MM.1S (cell line): ENCODE results near the gene KIAA1586.

Experiments
- DNase-seq: peaks from one replicate; pipeline ENCODE4 v3.0.0-alpha.2; 2015
- H2AFZ ChIP-seq: fragments of 300-600 bp; sonication (generic); 2 replicates; pipeline ENCODE4 v1.6.0; 2016; ENCODE audit warnings: antibody characterized with exemption, low read length
- H3F3A ChIP-seq: fragments of 300-600 bp; sonication (generic); 2 replicates; pipeline ENCODE4 v1.6.1; 2016; ENCODE audit warnings: mild to moderate bottlenecking, antibody characterized with exemption, low read length, moderate library complexity, mixed read lengths; ENCODE audit not compliant: insufficient read depth
- H3K27ac ChIP-seq: fragments of 300-600 bp; sonication (generic); 2 replicates; pipeline ENCODE4 v1.5.1; 2016; ENCODE audit warnings: mild to moderate bottlenecking, low read length
- H3K27me3 ChIP-seq: fragments of 300-600 bp; sonication (generic); replicated peaks from 2 replicates; pipeline ENCODE4 v1.6.0; 2016; ENCODE audit warnings: low read length; ENCODE audit not compliant: insufficient read depth
- H3K36me3 ChIP-seq: fragments of 300-600 bp; sonication (generic); replicated peaks from 2 replicates; pipeline ENCODE4 v1.6.1; 2016; ENCODE audit warnings: mild to moderate bottlenecking, low read length, mixed read lengths; ENCODE audit not compliant: insufficient read depth
- H3K4me1 ChIP-seq: fragments of 300-600 bp; sonication (generic); 2 replicates; pipeline ENCODE4 v1.6.1; 2016; ENCODE audit warnings: low read length, mixed read lengths
- H3K4me2 ChIP-seq: fragments of 300-600 bp; sonication (generic); 2 replicates; pipeline ENCODE4 v1.6.0; 2016; ENCODE audit warnings: low read depth, low read length
- H3K4me3 ChIP-seq: fragments of 300-600 bp; sonication (generic); 2 replicates; pipeline ENCODE4 v1.5.1; 2016; ENCODE audit warnings: low read length, mixed read lengths
- H3K79me2 ChIP-seq: fragments of 300-600 bp; sonication (generic); 2 replicates; pipeline ENCODE4 v1.6.1; 2016; ENCODE audit warnings: mixed run types, low read length, mixed read lengths
- H3K9ac ChIP-seq: fragments of 300-600 bp; sonication (generic); 2 replicates; pipeline ENCODE4 v1.6.1; 2016; ENCODE audit warnings: low read length, mixed read lengths
- H3K9me2 ChIP-seq: fragments of 300-600 bp; sonication (generic); replicated peaks from 2 replicates; pipeline ENCODE4 v1.6.1; 2016; ENCODE audit warnings: mild to moderate bottlenecking, low read length, mixed read lengths; ENCODE audit not compliant: insufficient read depth
- H3K9me3 ChIP-seq: fragments of 300-600 bp; sonication (generic); replicated peaks from 2 replicates; pipeline ENCODE4 v1.6.1; 2016; ENCODE audit warnings: mild to moderate bottlenecking, low read length, mixed read lengths; ENCODE audit not compliant: insufficient read depth
- H4K20me1 ChIP-seq: fragments of 300-600 bp; sonication (generic); 2 replicates; pipeline ENCODE4 v1.6.1; 2016; ENCODE audit warnings: mild to moderate bottlenecking, low read length, moderate library complexity, mixed read lengths; ENCODE audit not compliant: insufficient read depth
- CTCF ChIP-seq: fragments of 300-600 bp; sonication (generic); IDR thresholded peaks from 2 replicates; pipeline ENCODE4 v1.5.1; 2016; ENCODE audit warnings: antibody characterized with exemption, low read length, mixed read lengths
- EZH2 ChIP-seq: fragments of 300-600 bp; sonication (generic); optimal IDR thresholded peaks from 2 replicates; pipeline ENCODE3; 2017; ENCODE audit warnings: low read depth, mild to moderate bottlenecking, antibody characterized with exemption, low read length, mixed read lengths
- EZH2phosphoT487 ChIP-seq: fragments of 300-600 bp; sonication (generic); IDR thresholded peaks from 2 replicates; pipeline ENCODE4 v1.6.1; 2018; ENCODE audit warnings: antibody characterized with exemption, low read length

Gene KIAA1586

DNA sequence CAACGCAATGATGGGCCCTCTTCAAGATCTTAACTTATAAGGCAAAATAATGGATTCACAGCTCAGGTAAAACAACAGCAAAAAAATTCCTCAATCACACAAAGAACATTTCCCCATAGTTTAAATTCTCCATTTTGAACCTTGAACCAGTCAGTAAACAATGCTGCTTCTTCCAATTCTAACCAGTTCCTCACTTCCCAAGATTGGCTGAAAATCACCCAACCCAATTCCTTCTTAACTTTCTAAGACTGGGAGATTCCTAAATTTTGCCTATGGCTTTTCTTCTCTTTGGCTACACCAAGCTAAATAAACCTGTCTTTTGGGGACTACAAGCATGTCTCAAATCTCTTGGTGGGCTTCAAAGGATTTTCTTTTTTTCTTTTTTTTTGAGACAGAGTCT lies 40.4 kb downstream of the KIAA1586 start:
- no peak for DNase-seq
- TF ChIP-seq EZH2: no peak
- no peak for TF ChIP-seq CTCF
- TF ChIP-seq EZH2phosphoT487: no peak
- Histone ChIP-seq H3K36me3 (no peaks in the 10 kb centered on the region), H2AFZ (no peak overlapping the region), H3F3A (no peaks in the 10 kb centered on the region), H3K9ac (no peak overlapping the region), H3K4me3 (no peak overlapping the region), H3K9me3 (no peaks in the 10 kb centered on the region), H3K27me3 (no peaks in the 10 kb centered on the region), H3K4me2 (no peak overlapping the region), H4K20me1 (no peaks in the 10 kb centered on the region), H3K9me2 (no peaks in the 10 kb centered on the region), H3K27ac (no peak overlapping the region), H3K79me2 (peaks cover 6% of the 10 kb centered on the region), H3K4me1 (peaks cover 10% of the 10 kb centered on the region)

- Histone ChIP-seq H3K36me3 (no peaks in the 10 kb centered on the region; the same call in 1 of the 2 replicates), H3K9me2 (no peaks in the 10 kb centered on the region), H3K27me3 (no peaks in the 10 kb centered on the region), H3K4me2 (no peak overlapping the region), H3K79me2 (peaks cover 17% of the 10 kb centered on the region), H3K9me3 (no peaks in the 10 kb centered on the region), H3F3A (no peaks in the 10 kb centered on the region), H3K4me3 (no peak overlapping the region), H2AFZ (no peak overlapping the region), H3K9ac (no peak overlapping the region), H3K4me1 (peaks cover 17% of the 10 kb centered on the region), H3K27ac (no peak overlapping the region), H4K20me1 (no peaks in the 10 kb centered on the region)
- no peak for DNase-seq
- no peak for TF ChIP-seq EZH2phosphoT487
- no peak for TF ChIP-seq CTCF
- TF ChIP-seq EZH2: no peak
Measured at GRCh38 chr6:57087916-57088315, 41.4 kb downstream of the KIAA1586 start.

DNA sequence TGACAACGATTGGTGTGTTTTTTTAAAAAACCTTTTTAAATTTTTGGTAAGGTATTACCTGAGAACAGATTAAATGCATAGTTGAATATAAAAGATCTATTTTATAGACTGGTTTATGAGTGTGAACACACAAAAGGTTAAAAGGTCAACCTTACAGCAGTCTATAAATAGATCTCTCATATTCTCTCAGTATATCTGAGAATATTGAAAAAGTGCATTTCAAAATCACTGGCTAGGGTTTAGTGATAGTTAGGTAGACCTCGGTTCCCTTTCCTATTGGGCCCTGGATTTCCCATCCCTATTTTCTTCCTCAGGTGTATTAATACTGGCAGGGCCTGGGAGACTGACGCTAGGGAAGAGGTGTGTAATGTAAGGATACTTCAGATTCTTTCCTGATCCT lies 42.8 kb downstream of the KIAA1586 start:
- Histone ChIP-seq H3K9me3 (no peaks in the 10 kb centered on the region), H3K79me2 (peaks cover 30% of the 10 kb centered on the region), H3K4me2 (peak overlapping the region; percentile 82), H3K9ac (peak overlapping the region; percentile 16; the same call in 1 of the 2 replicates), H3K27ac (no peak overlapping the region), H3K4me3 (peak overlapping the region; percentile 58), H3K9me2 (no peaks in the 10 kb centered on the region), H3K27me3 (no peaks in the 10 kb centered on the region), H3K36me3 (no peaks in the 10 kb centered on the region; the same call in 1 of the 2 replicates), H4K20me1 (no peaks in the 10 kb centered on the region), H3K4me1 (peaks cover 23% of the 10 kb centered on the region), H2AFZ (peak overlapping the region; percentile 32), H3F3A (no peaks in the 10 kb centered on the region)
- TF ChIP-seq CTCF (no peak), EZH2 (no peak), EZH2phosphoT487 (no peak)
- DNase-seq: no peak
